Bronchial epithelial cell (primary cell): ENCODE measurements around the gene CYP21A2. TPM values are rescaled to one million over a fixed set of nuclear protein-coding genes. Genes with fewer than 3 reads are reported as not detected.
A peak's percentile ranks its signal among the peaks of the same experiment; 100 is the strongest.
"Not testable (repeated sequence)": the region's sequence is repeated elsewhere in the genome, so short reads cannot be mapped to it uniquely, and the experiment has no call there.

Source experiments
- DNase-seq: peaks from one replicate; pipeline ENCODE4 v3.0.0-alpha.2; 2010; ENCODE audit warnings: low read depth
- FAIRE-seq: peaks from 2 replicates; lab custom pipeline; 2011; peaks lifted over from hg19 to GRCh38; lab: Jason Lieb, UNC
- H3K27me3 ChIP-seq: 2 replicates; pipeline ENCODE4 v1.5.1; 2011; ENCODE audit warnings: low read length; ENCODE audit not compliant: control insufficient read depth, insufficient read depth
- H3K36me3 ChIP-seq: 2 replicates; pipeline ENCODE4 v1.5.1; 2011; ENCODE audit warnings: low read length; ENCODE audit not compliant: control insufficient read depth, insufficient read depth
- H3K4me3 ChIP-seq: 2 replicates; pipeline ENCODE4 v1.5.1; 2011; ENCODE audit warnings: mild to moderate bottlenecking, low read depth, low read length, control low read depth
- total RNA-seq: library from RNA; depleted of rRNA; stranded (reverse); fragments of >200 nt; gene quantifications from 2 replicates; pipeline ENCODE4 v1.2.1, GENCODE V29; 2014

CYP21A2 gene
- total RNA-seq, result under 0.01 TPM in 1 of 2 replicates, not detected in the other

DNA sequence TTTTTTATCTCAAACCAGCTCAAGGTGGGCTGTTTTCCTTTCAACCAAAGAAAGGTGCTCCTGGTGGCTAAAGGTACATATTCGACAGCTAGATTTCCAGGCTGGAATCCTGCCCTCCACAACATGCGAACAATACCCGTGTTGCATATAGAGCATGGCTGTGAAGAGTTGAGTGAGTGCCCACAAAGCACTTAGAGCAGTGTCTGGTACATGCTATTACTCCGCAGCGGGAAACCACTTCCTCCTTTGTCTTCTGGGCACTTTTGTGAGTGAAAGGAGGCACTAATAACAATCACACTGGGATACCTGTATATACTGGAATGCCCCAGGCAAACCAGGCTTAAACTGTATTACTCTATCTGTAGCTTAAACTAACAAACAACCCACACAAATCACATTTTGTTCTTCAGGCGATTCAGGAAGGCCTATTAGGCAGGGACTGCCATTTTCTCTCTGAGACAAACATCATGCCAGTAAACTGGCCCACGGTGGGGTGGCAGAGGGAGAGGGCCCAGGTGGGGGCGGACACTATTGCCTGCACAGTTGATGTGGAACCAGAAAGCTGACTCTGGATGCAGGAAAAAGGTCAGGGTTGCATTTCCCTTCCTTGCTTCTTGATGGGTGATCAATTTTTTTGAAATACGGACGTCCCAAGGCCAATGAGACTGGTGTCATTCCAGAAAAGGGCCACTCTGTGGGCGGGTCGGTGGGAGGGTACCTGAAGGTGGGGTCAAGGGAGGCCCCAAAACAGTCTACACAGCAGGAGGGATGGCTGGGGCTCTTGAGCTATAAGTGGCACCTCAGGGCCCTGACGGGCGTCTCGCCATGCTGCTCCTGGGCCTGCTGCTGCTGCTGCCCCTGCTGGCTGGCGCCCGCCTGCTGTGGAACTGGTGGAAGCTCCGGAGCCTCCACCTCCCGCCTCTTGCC lies at the start of gene CYP21A2:
TSS of gene CYP21A2 (plus strand) at position 818 of the 927 bp plus-strand sequence. CDS start at position 826, 8 bp downstream.
- not testable (repeated sequence) for H3K4me3 ChIP-seq, FAIRE-seq, H3K36me3 ChIP-seq, H3K27me3 ChIP-seq, DNase-seq

- H3K36me3 ChIP-seq, FAIRE-seq, H3K27me3 ChIP-seq, DNase-seq, H3K4me3 ChIP-seq: not testable (repeated sequence)
Measured at GRCh38 chr6:31989363-31989762, 48.9 kb upstream of the CYP21A2 start.

DNA sequence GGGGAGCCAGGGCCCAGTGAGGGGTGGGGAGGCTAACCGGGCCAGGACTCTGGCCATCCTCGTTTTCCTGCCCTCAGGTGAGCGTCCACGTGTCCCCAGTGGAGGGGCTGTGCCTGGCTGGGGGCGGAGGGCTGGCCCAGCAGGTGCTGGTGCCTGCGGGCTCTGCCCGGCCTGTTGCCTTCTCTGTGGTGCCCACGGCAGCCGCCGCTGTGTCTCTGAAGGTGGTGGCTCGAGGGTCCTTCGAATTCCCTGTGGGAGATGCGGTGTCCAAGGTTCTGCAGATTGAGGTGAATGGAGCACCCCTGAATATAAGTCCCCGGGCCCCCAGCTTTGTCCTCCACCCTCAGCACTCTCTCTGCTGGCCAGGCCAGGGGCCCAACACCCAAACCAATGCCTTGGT lies 43.8 kb upstream of the CYP21A2 start:
- not testable (repeated sequence) for H3K27me3 ChIP-seq, FAIRE-seq

DNA sequence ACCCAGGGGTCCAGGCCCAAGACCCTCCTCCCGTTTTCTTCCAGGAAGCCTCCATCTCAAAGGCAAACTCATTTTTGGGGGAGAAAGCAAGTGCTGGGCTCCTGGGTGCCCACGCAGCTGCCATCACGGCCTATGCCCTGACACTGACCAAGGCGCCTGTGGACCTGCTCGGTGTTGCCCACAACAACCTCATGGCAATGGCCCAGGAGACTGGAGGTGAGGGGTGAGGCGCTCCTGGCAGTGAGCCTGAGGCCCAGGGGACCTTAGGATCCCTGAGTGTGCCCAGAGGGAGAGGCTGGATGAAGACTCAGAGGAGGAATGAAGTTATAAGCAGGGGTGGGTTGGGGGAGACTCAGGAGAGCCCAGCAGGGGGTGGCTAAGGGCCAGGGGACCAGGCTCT lies 41.8 kb upstream of the CYP21A2 start:
- not testable (repeated sequence) for H3K4me3 ChIP-seq, H3K27me3 ChIP-seq, DNase-seq, FAIRE-seq, H3K36me3 ChIP-seq

More for the DNA sequence above, 43.8 kb upstream of the CYP21A2 start:
- not testable (repeated sequence) for H3K4me3 ChIP-seq, H3K36me3 ChIP-seq, DNase-seq

- H3K27me3 ChIP-seq, FAIRE-seq, DNase-seq, H3K36me3 ChIP-seq, H3K4me3 ChIP-seq: not testable (repeated sequence)
Measured at GRCh38 chr6:32002546-32003268, 35.5 kb upstream of the CYP21A2 start.

- not testable (repeated sequence) for H3K4me3 ChIP-seq, FAIRE-seq, H3K27me3 ChIP-seq, H3K36me3 ChIP-seq, DNase-seq
Measured at GRCh38 chr6:32003301-32003700, 34.9 kb upstream of the CYP21A2 start.

GRCh38 chr6:32004393-32004792 lies 33.8 kb upstream of the CYP21A2 start:
- not testable (repeated sequence) for DNase-seq, H3K4me3 ChIP-seq, H3K27me3 ChIP-seq, H3K36me3 ChIP-seq, FAIRE-seq

DNA sequence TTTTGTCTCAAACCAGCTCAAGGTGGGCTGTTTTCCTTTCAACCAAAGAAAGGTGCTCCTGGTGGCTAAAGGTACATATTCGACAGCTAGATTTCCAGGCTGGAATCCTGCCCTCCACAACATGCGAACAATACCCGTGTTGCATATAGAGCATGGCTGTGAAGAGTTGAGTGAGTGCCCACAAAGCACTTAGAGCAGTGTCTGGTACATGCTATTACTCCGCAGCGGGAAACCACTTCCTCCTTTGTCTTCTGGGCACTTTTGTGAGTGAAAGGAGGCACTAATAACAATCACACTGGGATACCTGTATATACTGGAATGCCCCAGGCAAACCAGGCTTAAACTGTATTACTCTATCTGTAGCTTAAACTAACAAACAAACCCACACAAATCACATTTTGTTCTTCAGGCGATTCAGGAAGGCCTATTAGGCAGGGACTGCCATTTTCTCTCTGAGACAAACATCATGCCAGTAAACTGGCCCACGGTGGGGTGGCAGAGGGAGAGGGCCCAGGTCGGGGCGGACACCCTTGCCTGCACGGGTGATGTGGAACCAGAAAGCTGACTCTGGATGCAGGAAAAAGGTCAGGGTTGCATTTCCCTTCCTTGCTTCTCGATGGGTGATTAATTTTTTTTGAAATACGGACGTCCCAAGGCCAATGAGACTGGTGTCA lies 33.2 kb upstream of the CYP21A2 start:
- FAIRE-seq, DNase-seq, H3K36me3 ChIP-seq, H3K27me3 ChIP-seq, H3K4me3 ChIP-seq: not testable (repeated sequence)

DNA sequence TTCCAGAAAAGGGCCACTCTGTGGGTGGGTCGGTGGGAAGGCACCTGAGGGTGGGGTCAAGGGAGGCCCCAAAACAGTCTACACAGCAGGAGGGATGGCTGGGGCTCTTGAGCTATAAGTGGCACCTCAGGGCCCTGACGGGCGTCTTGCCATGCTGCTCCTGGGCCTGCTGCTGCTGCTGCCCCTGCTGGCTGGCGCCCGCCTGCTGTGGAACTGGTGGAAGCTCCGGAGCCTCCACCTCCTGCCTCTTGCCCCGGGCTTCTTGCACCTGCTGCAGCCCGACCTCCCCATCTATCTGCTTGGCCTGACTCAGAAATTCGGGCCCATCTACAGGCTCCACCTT lies 32.7 kb upstream of the CYP21A2 start:
- not testable (repeated sequence) for H3K27me3 ChIP-seq, H3K36me3 ChIP-seq, FAIRE-seq, DNase-seq, H3K4me3 ChIP-seq

DNA sequence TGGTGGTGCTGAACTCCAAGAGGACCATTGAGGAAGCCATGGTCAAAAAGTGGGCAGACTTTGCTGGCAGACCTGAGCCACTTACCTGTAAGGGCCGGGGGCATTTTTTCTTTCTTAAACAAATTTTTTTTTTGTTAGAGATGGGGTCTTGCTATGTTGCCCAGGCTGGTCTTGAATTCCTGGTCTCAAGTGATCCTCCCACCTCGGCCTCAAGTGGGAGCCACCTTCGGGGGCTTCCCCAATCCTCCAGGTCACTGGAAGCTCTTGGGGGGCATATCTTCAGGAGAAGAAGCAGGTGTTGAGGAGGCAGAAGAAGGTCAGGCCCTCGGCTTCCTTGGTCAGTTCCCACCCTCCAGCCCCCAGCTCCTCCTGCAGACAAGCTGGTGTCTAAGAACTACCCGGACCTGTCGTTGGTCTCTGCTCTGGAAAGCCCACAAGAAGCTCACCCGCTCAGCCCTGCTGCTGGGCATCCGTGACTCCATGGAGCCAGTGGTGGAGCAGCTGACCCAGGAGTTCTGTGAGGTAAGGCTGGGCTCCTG lies 32.2 kb upstream of the CYP21A2 start:
- not testable (repeated sequence) for DNase-seq, FAIRE-seq

DNA sequence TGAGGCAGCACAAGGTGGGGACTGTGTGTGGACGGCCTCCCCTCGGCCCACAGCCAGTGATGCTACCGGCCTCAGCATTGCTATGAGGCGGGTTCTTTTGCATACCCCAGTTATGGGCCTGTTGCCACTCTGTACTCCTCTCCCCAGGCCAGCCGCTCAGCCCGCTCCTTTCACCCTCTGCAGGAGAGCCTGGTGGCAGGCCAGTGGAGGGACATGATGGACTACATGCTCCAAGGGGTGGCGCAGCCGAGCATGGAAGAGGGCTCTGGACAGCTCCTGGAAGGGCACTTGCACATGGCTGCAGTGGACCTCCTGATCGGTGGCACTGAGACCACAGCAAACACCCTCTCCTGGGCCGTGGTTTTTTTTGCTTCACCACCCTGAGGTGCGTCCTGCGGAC lies 31.1 kb upstream of the CYP21A2 start:
- not testable (repeated sequence) for DNase-seq, FAIRE-seq, H3K4me3 ChIP-seq, H3K36me3 ChIP-seq, H3K27me3 ChIP-seq

More for the DNA sequence above, 32.2 kb upstream of the CYP21A2 start:
- not testable (repeated sequence) for H3K4me3 ChIP-seq, H3K27me3 ChIP-seq, H3K36me3 ChIP-seq

GRCh38 chr6:32008037-32008436 lies 30.2 kb upstream of the CYP21A2 start:
- FAIRE-seq, H3K4me3 ChIP-seq, DNase-seq, H3K36me3 ChIP-seq, H3K27me3 ChIP-seq: not testable (repeated sequence)

- DNase-seq, H3K4me3 ChIP-seq, H3K36me3 ChIP-seq, H3K27me3 ChIP-seq: not testable (repeated sequence)
- FAIRE-seq, result peak; percentile 18
Measured at GRCh38 chr6:32008616-32009015, 29.6 kb upstream of the CYP21A2 start.
